Measurements from ENCODE around the gene ZNF609.

GRCh38 chr15:64717130-64717529 lies 256.8 kb downstream of the ZNF609 start:
- no peak for TF ChIP-seq ZNF274 (IDR thresholded peaks at IDR 0.05; ENCODE audit: low read depth, low read length)
- no peak for TF ChIP-seq SUZ12 (IDR thresholded peaks at IDR 0.05; ENCODE audit: extremely low read depth, insufficient read depth, insufficient read length)
- TF ChIP-seq YY1 (IDR thresholded peaks at IDR 0.05; ENCODE audit: insufficient read depth, insufficient read length): no peak
